ENCODE measurements around the gene TP53INP2.

Gene TP53INP2

DNA sequence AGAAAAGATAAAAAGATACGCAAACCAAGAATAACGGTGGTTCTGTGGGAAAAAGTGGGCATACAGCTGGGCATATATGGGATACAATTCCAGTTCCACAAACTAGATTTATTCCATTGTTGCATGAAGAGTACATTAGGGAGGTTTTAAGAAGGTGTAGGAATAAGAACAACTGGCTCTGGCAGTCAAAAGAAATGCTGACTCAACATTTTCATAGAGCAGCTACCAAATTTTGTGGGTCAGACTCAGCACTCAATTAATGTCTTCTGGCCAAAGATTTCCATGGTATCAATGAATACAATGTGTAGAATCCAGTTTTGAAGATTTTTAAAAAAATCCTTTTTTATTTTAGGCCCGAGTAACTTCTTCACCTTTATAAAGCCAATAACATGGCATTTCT lies 40.2 kb downstream of the TP53INP2 start:
- Histone ChIP-seq H3K27ac (ENCODE audit: extremely low read depth, low read depth, low read length) (no peak overlapping the region), H3K9me3 (ENCODE audit: control insufficient read depth, insufficient read depth, low read depth, low read length) (no peaks in the 10 kb centered on the region), H3K4me1 (ENCODE audit: control insufficient read depth, insufficient read depth, low read length) (no peaks in the 10 kb centered on the region), H3K36me3 (ENCODE audit: control insufficient read depth in 2 of 2, insufficient read depth in 1 of 2, low read length in 2 of 2) (peaks cover 13 to 86% of the 10 kb centered on the region in 2 experiments), H3K4me3 (ENCODE audit: low read depth, low read length) (no peak overlapping the region)
- no peak for TF ChIP-seq KLF1 (tag by site-specific recombination; IDR thresholded peaks at IDR 0.05)
- no peak for TF ChIP-seq ZNF37A (tag by site-specific recombination; IDR thresholded peaks at IDR 0.05)
- no peak for TF ChIP-seq ZNF292 (tag by site-specific recombination; IDR thresholded peaks at IDR 0.05; ENCODE audit: borderline replicate concordance, low read depth)
- no peak for TF ChIP-seq ZNF610 (tag by site-specific recombination; IDR thresholded peaks at IDR 0.05; ENCODE audit: borderline replicate concordance)
- TF ChIP-seq, protein P1, sequence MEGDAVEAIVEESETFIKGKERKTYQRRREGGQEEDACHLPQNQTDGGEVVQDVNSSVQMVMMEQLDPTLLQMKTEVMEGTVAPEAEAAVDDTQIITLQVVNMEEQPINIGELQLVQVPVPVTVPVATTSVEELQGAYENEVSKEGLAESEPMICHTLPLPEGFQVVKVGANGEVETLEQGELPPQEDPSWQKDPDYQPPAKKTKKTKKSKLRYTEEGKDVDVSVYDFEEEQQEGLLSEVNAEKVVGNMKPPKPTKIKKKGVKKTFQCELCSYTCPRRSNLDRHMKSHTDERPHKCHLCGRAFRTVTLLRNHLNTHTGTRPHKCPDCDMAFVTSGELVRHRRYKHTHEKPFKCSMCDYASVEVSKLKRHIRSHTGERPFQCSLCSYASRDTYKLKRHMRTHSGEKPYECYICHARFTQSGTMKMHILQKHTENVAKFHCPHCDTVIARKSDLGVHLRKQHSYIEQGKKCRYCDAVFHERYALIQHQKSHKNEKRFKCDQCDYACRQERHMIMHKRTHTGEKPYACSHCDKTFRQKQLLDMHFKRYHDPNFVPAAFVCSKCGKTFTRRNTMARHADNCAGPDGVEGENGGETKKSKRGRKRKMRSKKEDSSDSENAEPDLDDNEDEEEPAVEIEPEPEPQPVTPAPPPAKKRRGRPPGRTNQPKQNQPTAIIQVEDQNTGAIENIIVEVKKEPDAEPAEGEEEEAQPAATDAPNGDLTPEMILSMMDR (tag by site-specific recombination; IDR thresholded peaks at IDR 0.05) = no peak
- ChIA-PET CTCF (interaction anchor here (1.0 kb wide), 1 partner anchor 432 kb away, joined by 4 read pairs; no protein-coding TSS in a partner anchor), POLR2A (no interaction called here)

DNA sequence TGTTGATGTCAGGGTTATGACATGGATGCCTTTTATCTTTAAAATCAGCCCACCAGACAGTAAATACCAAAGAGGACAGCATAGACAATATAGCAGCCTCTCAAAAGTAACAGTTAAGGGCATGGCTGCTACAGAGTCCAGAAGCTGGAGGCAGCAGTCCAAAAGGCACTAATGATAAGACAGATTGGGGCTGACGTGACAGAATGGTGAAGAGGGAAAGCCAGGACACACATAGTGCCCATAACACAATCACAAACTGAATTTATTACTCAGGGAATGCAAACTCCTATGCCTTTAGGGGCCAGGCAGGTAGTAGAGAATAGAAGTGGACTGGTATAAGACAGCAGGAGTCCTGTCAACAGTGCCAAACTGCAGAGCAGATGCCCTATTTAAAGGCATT lies 40.7 kb downstream of the TP53INP2 start:
- ChIA-PET POLR2A (no interaction called here), CTCF (interaction anchor here (1.0 kb wide), 1 partner anchor 432 kb away, joined by 4 read pairs; no protein-coding TSS in a partner anchor)
- Histone ChIP-seq H3K9me3 (ENCODE audit: control insufficient read depth, insufficient read depth, low read depth, low read length) (no peaks in the 10 kb centered on the region), H3K27ac (ENCODE audit: extremely low read depth, low read depth, low read length) (no peak overlapping the region), H3K4me3 (ENCODE audit: low read depth, low read length) (no peak overlapping the region), H3K4me1 (ENCODE audit: control insufficient read depth, insufficient read depth, low read length) (no peaks in the 10 kb centered on the region), H3K36me3 (ENCODE audit: control insufficient read depth in 2 of 2, insufficient read depth in 1 of 2, low read length in 2 of 2) (peaks cover 13 to 89% of the 10 kb centered on the region in 2 experiments)
- TF ChIP-seq, protein P2, sequence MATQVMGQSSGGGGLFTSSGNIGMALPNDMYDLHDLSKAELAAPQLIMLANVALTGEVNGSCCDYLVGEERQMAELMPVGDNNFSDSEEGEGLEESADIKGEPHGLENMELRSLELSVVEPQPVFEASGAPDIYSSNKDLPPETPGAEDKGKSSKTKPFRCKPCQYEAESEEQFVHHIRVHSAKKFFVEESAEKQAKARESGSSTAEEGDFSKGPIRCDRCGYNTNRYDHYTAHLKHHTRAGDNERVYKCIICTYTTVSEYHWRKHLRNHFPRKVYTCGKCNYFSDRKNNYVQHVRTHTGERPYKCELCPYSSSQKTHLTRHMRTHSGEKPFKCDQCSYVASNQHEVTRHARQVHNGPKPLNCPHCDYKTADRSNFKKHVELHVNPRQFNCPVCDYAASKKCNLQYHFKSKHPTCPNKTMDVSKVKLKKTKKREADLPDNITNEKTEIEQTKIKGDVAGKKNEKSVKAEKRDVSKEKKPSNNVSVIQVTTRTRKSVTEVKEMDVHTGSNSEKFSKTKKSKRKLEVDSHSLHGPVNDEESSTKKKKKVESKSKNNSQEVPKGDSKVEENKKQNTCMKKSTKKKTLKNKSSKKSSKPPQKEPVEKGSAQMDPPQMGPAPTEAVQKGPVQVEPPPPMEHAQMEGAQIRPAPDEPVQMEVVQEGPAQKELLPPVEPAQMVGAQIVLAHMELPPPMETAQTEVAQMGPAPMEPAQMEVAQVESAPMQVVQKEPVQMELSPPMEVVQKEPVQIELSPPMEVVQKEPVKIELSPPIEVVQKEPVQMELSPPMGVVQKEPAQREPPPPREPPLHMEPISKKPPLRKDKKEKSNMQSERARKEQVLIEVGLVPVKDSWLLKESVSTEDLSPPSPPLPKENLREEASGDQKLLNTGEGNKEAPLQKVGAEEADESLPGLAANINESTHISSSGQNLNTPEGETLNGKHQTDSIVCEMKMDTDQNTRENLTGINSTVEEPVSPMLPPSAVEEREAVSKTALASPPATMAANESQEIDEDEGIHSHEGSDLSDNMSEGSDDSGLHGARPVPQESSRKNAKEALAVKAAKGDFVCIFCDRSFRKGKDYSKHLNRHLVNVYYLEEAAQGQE (tag by site-specific recombination; IDR thresholded peaks at IDR 0.05) = no peak
- TF ChIP-seq SETDB1 (IDR thresholded peaks at IDR 0.05; ENCODE audit: insufficient read length, low read length) = no peak

DNA sequence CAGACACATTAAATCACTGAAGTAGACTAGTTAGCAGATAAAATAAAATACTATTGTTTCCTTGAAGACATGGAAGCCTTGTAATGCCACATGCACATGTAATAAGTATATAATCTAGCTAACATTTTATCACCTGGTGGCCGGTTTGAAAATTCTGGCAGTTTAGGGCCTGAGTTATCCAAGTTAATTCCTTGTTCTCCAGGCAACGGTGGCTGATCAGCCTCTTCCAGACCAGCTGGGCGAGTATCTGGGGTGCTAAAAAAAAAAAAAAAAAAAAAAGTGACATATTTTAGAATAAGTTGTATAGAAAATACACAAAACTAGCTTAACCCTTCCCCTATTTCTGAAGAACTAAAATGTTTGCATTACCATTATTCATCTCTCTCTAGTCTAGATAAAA lies 42.5 kb downstream of the TP53INP2 start:
- H3K4me3 ChIP-seq (ENCODE audit: low read depth, low read length) = no peak overlapping the region
- H3K4me1 ChIP-seq (ENCODE audit: control insufficient read depth, insufficient read depth, low read length) = no peaks in the 10 kb centered on the region
- ChIA-PET CTCF (interaction anchor here (0.5 to 2.9 kb wide), 4 partner anchors 19 to 91 kb away, joined by 3 to 8 read pairs (median 4); no protein-coding TSS in a partner anchor), POLR2A (interaction anchor here (0.6 to 0.7 kb wide), 2 partner anchors 37 to 394 kb away, joined by 3 read pairs; no protein-coding TSS in a partner anchor)
- peaks cover 16 to 87% of the 10 kb centered on the region in 2 experiments for H3K36me3 ChIP-seq (ENCODE audit: control insufficient read depth in 2 of 2, insufficient read depth in 1 of 2, low read length in 2 of 2)
- H3K9me3 ChIP-seq (ENCODE audit: control insufficient read depth, insufficient read depth, low read depth, low read length) = no peaks in the 10 kb centered on the region
- H3K27ac ChIP-seq (ENCODE audit: extremely low read depth, low read depth, low read length) = no peak overlapping the region
- TF ChIP-seq ZNF677 (tag by site-specific recombination; IDR thresholded peaks at IDR 0.05) = no peak
- TF ChIP-seq, protein P3, sequence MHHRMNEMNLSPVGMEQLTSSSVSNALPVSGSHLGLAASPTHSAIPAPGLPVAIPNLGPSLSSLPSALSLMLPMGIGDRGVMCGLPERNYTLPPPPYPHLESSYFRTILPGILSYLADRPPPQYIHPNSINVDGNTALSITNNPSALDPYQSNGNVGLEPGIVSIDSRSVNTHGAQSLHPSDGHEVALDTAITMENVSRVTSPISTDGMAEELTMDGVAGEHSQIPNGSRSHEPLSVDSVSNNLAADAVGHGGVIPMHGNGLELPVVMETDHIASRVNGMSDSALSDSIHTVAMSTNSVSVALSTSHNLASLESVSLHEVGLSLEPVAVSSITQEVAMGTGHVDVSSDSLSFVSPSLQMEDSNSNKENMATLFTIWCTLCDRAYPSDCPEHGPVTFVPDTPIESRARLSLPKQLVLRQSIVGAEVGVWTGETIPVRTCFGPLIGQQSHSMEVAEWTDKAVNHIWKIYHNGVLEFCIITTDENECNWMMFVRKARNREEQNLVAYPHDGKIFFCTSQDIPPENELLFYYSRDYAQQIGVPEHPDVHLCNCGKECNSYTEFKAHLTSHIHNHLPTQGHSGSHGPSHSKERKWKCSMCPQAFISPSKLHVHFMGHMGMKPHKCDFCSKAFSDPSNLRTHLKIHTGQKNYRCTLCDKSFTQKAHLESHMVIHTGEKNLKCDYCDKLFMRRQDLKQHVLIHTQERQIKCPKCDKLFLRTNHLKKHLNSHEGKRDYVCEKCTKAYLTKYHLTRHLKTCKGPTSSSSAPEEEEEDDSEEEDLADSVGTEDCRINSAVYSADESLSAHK (tag by site-specific recombination; IDR thresholded peaks at IDR 0.05) = no peak
- no peak for TF ChIP-seq ZNF664 (tag by site-specific recombination; IDR thresholded peaks at IDR 0.05)
- TF ChIP-seq YY1 (tag by site-specific recombination; IDR thresholded peaks at IDR 0.05) = no peak
- no peak for TF ChIP-seq ZNF629 (tag by site-specific recombination; IDR thresholded peaks at IDR 0.05)
- TF ChIP-seq, protein P4, sequence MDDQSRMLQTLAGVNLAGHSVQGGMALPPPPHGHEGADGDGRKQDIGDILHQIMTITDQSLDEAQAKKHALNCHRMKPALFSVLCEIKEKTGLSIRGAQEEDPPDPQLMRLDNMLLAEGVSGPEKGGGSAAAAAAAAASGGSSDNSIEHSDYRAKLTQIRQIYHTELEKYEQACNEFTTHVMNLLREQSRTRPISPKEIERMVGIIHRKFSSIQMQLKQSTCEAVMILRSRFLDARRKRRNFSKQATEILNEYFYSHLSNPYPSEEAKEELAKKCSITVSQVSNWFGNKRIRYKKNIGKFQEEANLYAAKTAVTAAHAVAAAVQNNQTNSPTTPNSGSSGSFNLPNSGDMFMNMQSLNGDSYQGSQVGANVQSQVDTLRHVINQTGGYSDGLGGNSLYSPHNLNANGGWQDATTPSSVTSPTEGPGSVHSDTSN (CRISPR knock-in tag; IDR thresholded peaks at IDR 0.05) = no peak
- TF ChIP-seq, protein P5, sequence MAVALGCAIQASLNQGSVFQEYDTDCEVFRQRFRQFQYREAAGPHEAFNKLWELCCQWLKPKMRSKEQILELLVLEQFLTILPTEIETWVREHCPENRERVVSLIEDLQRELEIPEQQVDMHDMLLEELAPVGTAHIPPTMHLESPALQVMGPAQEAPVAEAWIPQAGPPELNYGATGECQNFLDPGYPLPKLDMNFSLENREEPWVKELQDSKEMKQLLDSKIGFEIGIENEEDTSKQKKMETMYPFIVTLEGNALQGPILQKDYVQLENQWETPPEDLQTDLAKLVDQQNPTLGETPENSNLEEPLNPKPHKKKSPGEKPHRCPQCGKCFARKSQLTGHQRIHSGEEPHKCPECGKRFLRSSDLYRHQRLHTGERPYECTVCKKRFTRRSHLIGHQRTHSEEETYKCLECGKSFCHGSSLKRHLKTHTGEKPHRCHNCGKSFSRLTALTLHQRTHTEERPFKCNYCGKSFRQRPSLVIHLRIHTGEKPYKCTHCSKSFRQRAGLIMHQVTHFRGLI (tag by site-specific recombination; IDR thresholded peaks at IDR 0.05) = no peak
- TF ChIP-seq, protein P6, sequence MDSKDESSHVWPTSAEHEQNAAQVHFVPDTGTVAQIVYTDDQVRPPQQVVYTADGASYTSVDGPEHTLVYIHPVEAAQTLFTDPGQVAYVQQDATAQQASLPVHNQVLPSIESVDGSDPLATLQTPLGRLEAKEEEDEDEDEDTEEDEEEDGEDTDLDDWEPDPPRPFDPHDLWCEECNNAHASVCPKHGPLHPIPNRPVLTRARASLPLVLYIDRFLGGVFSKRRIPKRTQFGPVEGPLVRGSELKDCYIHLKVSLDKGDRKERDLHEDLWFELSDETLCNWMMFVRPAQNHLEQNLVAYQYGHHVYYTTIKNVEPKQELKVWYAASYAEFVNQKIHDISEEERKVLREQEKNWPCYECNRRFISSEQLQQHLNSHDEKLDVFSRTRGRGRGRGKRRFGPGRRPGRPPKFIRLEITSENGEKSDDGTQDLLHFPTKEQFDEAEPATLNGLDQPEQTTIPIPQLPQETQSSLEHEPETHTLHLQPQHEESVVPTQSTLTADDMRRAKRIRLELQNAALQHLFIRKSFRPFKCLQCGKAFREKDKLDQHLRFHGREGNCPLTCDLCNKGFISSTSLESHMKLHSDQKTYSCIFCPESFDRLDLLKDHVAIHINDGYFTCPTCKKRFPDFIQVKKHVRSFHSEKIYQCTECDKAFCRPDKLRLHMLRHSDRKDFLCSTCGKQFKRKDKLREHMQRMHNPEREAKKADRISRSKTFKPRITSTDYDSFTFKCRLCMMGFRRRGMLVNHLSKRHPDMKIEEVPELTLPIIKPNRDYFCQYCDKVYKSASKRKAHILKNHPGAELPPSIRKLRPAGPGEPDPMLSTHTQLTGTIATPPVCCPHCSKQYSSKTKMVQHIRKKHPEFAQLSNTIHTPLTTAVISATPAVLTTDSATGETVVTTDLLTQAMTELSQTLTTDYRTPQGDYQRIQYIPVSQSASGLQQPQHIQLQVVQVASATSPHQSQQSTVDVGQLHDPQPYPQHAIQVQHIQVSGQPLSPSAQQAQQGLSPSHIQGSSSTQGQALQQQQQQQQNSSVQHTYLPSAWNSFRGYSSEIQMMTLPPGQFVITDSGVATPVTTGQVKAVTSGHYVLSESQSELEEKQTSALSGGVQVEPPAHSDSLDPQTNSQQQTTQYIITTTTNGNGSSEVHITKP (tag by site-specific recombination; IDR thresholded peaks at IDR 0.05) = no peak
- TF ChIP-seq ZNF2 (tag by site-specific recombination; IDR thresholded peaks at IDR 0.05) = no peak
- no peak for TF ChIP-seq ZNF239 (tag by site-specific recombination; IDR thresholded peaks at IDR 0.05)

Data from HEK293 (cell line).